HCT116 (cell line): Measurements from ENCODE around the gene NCAPG2. TPM values are rescaled to one million over a fixed set of nuclear protein-coding genes. Genes with fewer than 3 reads are reported as not detected.

Experiments used
- ATAC-seq: fragments of 200-7000 bp; cut with Tn5 transposase; 2 replicates; pipeline ENCODE4 v1.9.1; 2020; ENCODE audit warnings: mild to moderate bottlenecking, moderate library complexity
- BruUV-seq: library from RNA; stranded (reverse); fragments of 400-500 nt; replicated peaks from 2 replicates; lab custom pipeline; 2021; lab: Mats Ljungman, UMichigan
- CTCF ChIA-PET: fragments of 300-600 bp; sonication (Branson Sonifier 250); formaldehyde crosslinking; loops from one replicate; lab custom pipeline; 2021; ENCODE audit warnings: antibody characterized with exemption; lab: Charles Lee
- POLR2A ChIA-PET: fragments of 300-600, 350-600 bp; sonication (Branson Sonifier 250); formaldehyde crosslinking; loops from one replicate; lab custom pipeline; 2021; ENCODE audit warnings: antibody characterized with exemption; lab: Charles Lee
- RAD21 ChIA-PET, 2 experiments: fragments of 300-600 bp; sonication (Branson Sonifier 250); formaldehyde crosslinking; loops; one replicate each; lab custom pipeline; 2023; ENCODE audit warnings: low total read pairs in 2 of 2; ENCODE audit not compliant: uncharacterized antibody in 2 of 2, unreplicated experiment in 2 of 2, low non-redundant PET in 1 of 2; lab: Charles Lee
- DNase-seq: peaks from one replicate; pipeline ENCODE4 v3.0.0-alpha.2; 2010; ENCODE audit warnings: low read depth, low spot score
- H2AFZ ChIP-seq: fragments of 200-600 bp; shearing (Covaris generic), sonication (generic); 2 replicates; pipeline ENCODE4 v1.6.1; 2017; ENCODE audit warnings: low read depth, mixed run types, mixed read lengths, antibody characterized with exemption, low read length; ENCODE audit not compliant: poor library complexity, severe bottlenecking
- H3K27ac ChIP-seq: 2 replicates; pipeline ENCODE4 v1.5.1; 2012; ENCODE audit warnings: low read depth, low read length
- H3K27me3 ChIP-seq: fragments of 200-600 bp; sonication (generic); 2 replicates; pipeline ENCODE4 v1.6.1; 2016; ENCODE audit warnings: mixed run types, low read length, mixed read lengths; ENCODE audit not compliant: insufficient read depth
- H3K36me3 ChIP-seq, 2 experiments: fragments of 200-500 bp in 1 of 2; fragments of 200-600 bp in 1 of 2; sonication (Bioruptor generic) in 1 of 2; sonication (generic) in 1 of 2; 2 replicates each; pipeline versions ENCODE4 v1.5.1 to v1.6.1; 2014 to 2016; ENCODE audit warnings: low read length in 2 of 2, inconsistent platforms in 1 of 2, mixed read lengths in 1 of 2, mixed run types in 1 of 2; ENCODE audit not compliant: insufficient read depth in 2 of 2, control insufficient read depth in 1 of 2
- H3K4me1 ChIP-seq, 2 experiments: fragments of 200-600 bp in 1 of 2; sonication (generic) in 1 of 2; 2 replicates each; pipeline versions ENCODE4 v1.5.1 to v1.6.1; 2012 to 2017; ENCODE audit warnings: low read length in 2 of 2, inconsistent platforms in 1 of 2, mild to moderate bottlenecking in 1 of 2, mixed read lengths in 1 of 2, mixed run types in 1 of 2, moderate library complexity in 1 of 2; ENCODE audit not compliant: insufficient read depth in 2 of 2, control insufficient read depth in 1 of 2
- H3K4me2 ChIP-seq: fragments of 200-600 bp; sonication (generic); 2 replicates; pipeline ENCODE4 v1.6.1; 2017; ENCODE audit warnings: mixed run types, low read length, mixed read lengths
- H3K4me3 ChIP-seq, 2 experiments: fragments of 200-600 bp in 1 of 2; sonication (generic) in 1 of 2; replicated peaks in 1 of 2; 2 replicates each; pipeline ENCODE4 v1.5.1; 2011 to 2016; ENCODE audit warnings: low read length in 2 of 2, control low read depth in 1 of 2, low read depth in 1 of 2, mild to moderate bottlenecking in 1 of 2, mixed read lengths in 1 of 2, mixed run types in 1 of 2
- H3K79me2 ChIP-seq: fragments of 200-600 bp; sonication (generic); 2 replicates; pipeline ENCODE4 v1.6.1; 2017; ENCODE audit warnings: mild to moderate bottlenecking, mixed run types, low read length, moderate library complexity, mixed read lengths; ENCODE audit not compliant: insufficient read depth
- H3K9ac ChIP-seq: fragments of 200-600 bp; sonication (generic); 2 replicates; pipeline ENCODE4 v1.6.1; 2016; ENCODE audit warnings: low read length, mixed read lengths
- H3K9me2 ChIP-seq: fragments of 200-600 bp; sonication (generic), shearing (Covaris generic); 2 replicates; pipeline ENCODE4 v1.6.1; 2017; ENCODE audit warnings: mixed run types, mild to moderate bottlenecking, moderate library complexity; ENCODE audit not compliant: insufficient read depth
- H3K9me3 ChIP-seq, 2 experiments: fragments of 200-500 bp in 1 of 2; fragments of 200-600 bp in 1 of 2; sonication (Bioruptor generic) in 1 of 2; sonication (generic) in 1 of 2; 2 replicates each; pipeline ENCODE4 v1.6.1; 2014 to 2017; ENCODE audit warnings: low read length in 2 of 2, mixed read lengths in 2 of 2, inconsistent platforms in 1 of 2, low read depth in 1 of 2, mild to moderate bottlenecking in 1 of 2, mixed run types in 1 of 2, moderate library complexity in 1 of 2; ENCODE audit not compliant: control insufficient read depth in 1 of 2, insufficient read depth in 1 of 2
- H4K20me1 ChIP-seq: fragments of 200-600 bp; sonication (generic), shearing (Covaris generic); 2 replicates; pipeline ENCODE4 v1.6.1; 2017; ENCODE audit warnings: mixed run types, mild to moderate bottlenecking, moderate library complexity; ENCODE audit not compliant: insufficient read depth
- CBX3 ChIP-seq: IDR thresholded peaks from 2 replicates; pipeline ENCODE4 v1.6.1; 2012; ENCODE audit warnings: low read depth
- CEBPB ChIP-seq: IDR thresholded peaks from 2 replicates; pipeline ENCODE4 v1.6.1; 2012; ENCODE audit warnings: low read depth
- ELF1 ChIP-seq: IDR thresholded peaks from 2 replicates; pipeline ENCODE4 v1.6.1; 2012; ENCODE audit warnings: low read depth, borderline replicate concordance
- EZH2 ChIP-seq: fragments of 200-600 bp; sonication (generic); IDR thresholded peaks from 2 replicates; pipeline ENCODE4 v1.6.1; 2017; ENCODE audit warnings: antibody characterized with exemption, mixed run types
- FOSL1 ChIP-seq: IDR thresholded peaks from 2 replicates; pipeline ENCODE4 v1.6.1; 2012; ENCODE audit warnings: low read depth
- RAD21 ChIP-seq: IDR thresholded peaks from 2 replicates; pipeline ENCODE4 v1.6.1; 2012; ENCODE audit warnings: low read depth, mild to moderate bottlenecking
- SP1 ChIP-seq: IDR thresholded peaks from 2 replicates; pipeline ENCODE4 v1.6.1; 2012; ENCODE audit warnings: low read depth
- TCF7L2 ChIP-seq: IDR thresholded peaks from 2 replicates; pipeline ENCODE4 v1.7.0; 2011; ENCODE audit warnings: borderline replicate concordance, inconsistent platforms; ENCODE audit not compliant: insufficient read depth, insufficient read length; ENCODE audit errors: extremely low read depth
- YY1 ChIP-seq: IDR thresholded peaks from 2 replicates; pipeline ENCODE4 v1.6.1; 2011; ENCODE audit warnings: low read length, low read depth, moderate library complexity, mild to moderate bottlenecking; ENCODE audit not compliant: insufficient replicate concordance; ENCODE audit errors: extremely low read depth
- ZNF274 ChIP-seq: fragments of 200-500 bp; sonication (Bioruptor generic); IDR thresholded peaks from 2 replicates; pipeline ENCODE4 v1.6.1; 2014; ENCODE audit warnings: mild to moderate bottlenecking, low read depth, low read length, inconsistent platforms
- intact Hi-C: fragments of 100-400 bp; cut with micrococcal nuclease; formaldehyde crosslinking; loops from 2 replicates; pipeline ENCODE4 v1.10.0; 2022
- total RNA-seq: library from RNA; stranded (reverse); gene quantifications from one replicate; pipeline ENCODE4 v1.2.1, GENCODE V29; 2021; ENCODE audit not compliant: unreplicated experiment
- TF ChIP-seq, protein P1 (sequence below): IDR thresholded peaks from 2 replicates; pipeline ENCODE4 v1.6.1; 2012; ENCODE audit warnings: low read depth
- TF ChIP-seq, protein P2 (sequence below), 3 experiments: fragments of 200-600 bp in 1 of 3; sonication (generic) in 1 of 3; IDR thresholded peaks in 2 of 3; conservative IDR thresholded peaks in 1 of 3; 2 replicates each; pipeline ENCODE4 v1.5.1; 2012 to 2017; ENCODE audit warnings: low read depth in 2 of 3, low read length in 2 of 3, antibody characterized with exemption in 1 of 3, borderline replicate concordance in 1 of 3, control low read depth in 1 of 3, mild to moderate bottlenecking in 1 of 3, mixed read lengths in 1 of 3, mixed run types in 1 of 3, moderate library complexity in 1 of 3; ENCODE audit not compliant: insufficient read depth in 1 of 3
- TF ChIP-seq, protein P3 (sequence below): IDR thresholded peaks from 2 replicates; pipeline ENCODE4 v1.6.1; 2011; ENCODE audit warnings: mild to moderate bottlenecking, low read length, moderate library complexity; ENCODE audit not compliant: insufficient replicate concordance; ENCODE audit errors: extremely low read depth

Gene NCAPG2
- total RNA-seq, 1 experiment from 2014 or later, result 73.1 TPM

DNA sequence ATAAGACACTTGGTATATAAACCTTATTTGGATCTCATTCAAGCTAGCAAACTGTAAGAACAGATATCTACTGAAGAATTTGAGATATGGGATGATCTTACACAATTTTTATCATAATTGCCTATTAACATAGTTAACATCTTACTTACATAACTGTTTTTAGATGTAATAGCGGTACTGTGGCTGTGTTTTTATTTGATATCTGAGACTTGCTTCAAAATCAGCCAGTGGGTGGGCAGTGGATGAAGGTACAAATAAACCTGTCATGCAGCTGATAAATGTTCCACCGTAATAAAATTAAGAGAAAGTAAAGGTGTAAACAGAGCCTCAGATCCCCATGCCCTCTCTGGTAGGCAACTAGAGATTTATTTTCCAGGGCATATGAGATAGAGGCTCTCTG, 88.6 kb downstream of the NCAPG2 start:
- ChIA-PET RAD21 (no interaction called here), CTCF (no interaction called here), POLR2A (no interaction called here)
- DNase-seq, result no peak
- TF ChIP-seq, protein P1, sequence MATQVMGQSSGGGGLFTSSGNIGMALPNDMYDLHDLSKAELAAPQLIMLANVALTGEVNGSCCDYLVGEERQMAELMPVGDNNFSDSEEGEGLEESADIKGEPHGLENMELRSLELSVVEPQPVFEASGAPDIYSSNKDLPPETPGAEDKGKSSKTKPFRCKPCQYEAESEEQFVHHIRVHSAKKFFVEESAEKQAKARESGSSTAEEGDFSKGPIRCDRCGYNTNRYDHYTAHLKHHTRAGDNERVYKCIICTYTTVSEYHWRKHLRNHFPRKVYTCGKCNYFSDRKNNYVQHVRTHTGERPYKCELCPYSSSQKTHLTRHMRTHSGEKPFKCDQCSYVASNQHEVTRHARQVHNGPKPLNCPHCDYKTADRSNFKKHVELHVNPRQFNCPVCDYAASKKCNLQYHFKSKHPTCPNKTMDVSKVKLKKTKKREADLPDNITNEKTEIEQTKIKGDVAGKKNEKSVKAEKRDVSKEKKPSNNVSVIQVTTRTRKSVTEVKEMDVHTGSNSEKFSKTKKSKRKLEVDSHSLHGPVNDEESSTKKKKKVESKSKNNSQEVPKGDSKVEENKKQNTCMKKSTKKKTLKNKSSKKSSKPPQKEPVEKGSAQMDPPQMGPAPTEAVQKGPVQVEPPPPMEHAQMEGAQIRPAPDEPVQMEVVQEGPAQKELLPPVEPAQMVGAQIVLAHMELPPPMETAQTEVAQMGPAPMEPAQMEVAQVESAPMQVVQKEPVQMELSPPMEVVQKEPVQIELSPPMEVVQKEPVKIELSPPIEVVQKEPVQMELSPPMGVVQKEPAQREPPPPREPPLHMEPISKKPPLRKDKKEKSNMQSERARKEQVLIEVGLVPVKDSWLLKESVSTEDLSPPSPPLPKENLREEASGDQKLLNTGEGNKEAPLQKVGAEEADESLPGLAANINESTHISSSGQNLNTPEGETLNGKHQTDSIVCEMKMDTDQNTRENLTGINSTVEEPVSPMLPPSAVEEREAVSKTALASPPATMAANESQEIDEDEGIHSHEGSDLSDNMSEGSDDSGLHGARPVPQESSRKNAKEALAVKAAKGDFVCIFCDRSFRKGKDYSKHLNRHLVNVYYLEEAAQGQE, result no peak
- no peak for TF ChIP-seq FOSL1
- no peak for ATAC-seq
- Histone ChIP-seq H3K9me2 (no peaks in the 10 kb centered on the region), H3K9ac (no peak overlapping the region), H3K27me3 (no peaks in the 10 kb centered on the region), H3K4me1 (no peaks in the 10 kb centered on the region), H2AFZ (no peak overlapping the region), H3K27ac (no peak overlapping the region), H3K9me3 (no peaks in the 10 kb centered on the region), H3K79me2 (no peaks in the 10 kb centered on the region), H3K4me3 (no peak overlapping the region), H4K20me1 (no peaks in the 10 kb centered on the region), H3K36me3 (no peaks in the 10 kb centered on the region; a peak in 1 of 4 replicates), H3K4me2 (no peak overlapping the region)
- BruUV-seq, result no TSS peak
- intact Hi-C loops, result no loop called here

DNA sequence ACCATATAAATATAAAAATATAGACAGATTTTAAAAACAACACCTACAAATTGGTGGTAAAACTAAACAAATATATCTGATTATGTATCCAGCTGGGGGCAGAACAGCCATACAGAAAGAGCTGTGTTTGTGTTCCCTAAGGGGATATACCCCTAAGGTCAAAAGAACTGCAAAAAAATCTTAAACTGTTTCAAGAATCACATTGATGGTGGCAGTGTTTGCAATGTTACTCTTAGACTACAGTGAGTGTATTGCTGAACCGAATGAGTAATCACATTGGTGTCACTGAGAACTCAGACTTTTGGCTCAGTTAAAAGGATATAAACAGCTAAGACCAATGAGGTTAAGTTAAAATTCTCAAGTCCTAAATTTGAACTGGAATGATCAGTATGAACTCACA, 89.9 kb downstream of the NCAPG2 start:
- intact Hi-C loops, result no loop called here
- RAD21 ChIA-PET, result no interaction called here
- no peaks in the 10 kb centered on the region; a peak in 2 of 4 replicates for H3K36me3 ChIP-seq
- H3K9ac ChIP-seq, result no peak overlapping the region
- POLR2A ChIA-PET, result no interaction called here
- H3K4me3 ChIP-seq, result no peak overlapping the region
- H2AFZ ChIP-seq, result no peak overlapping the region
- H3K79me2 ChIP-seq, result no peaks in the 10 kb centered on the region
- no peaks in the 10 kb centered on the region for H3K4me1 ChIP-seq
- no peaks in the 10 kb centered on the region for H3K9me2 ChIP-seq
- no peak for DNase-seq
- no peak overlapping the region for H3K4me2 ChIP-seq
- no peaks in the 10 kb centered on the region for H3K9me3 ChIP-seq
- H3K27me3 ChIP-seq, result no peaks in the 10 kb centered on the region
- H3K27ac ChIP-seq, result no peak overlapping the region
- ATAC-seq, result no peak
- no TSS peak for BruUV-seq
- H4K20me1 ChIP-seq, result no peaks in the 10 kb centered on the region
- CTCF ChIA-PET, result no interaction called here
- TF ChIP-seq RAD21 (no peak), TCF7L2 (no peak), CEBPB (no peak), EZH2 (no peak), SP1 (no peak), YY1 (no peak), ZNF274 (no peak), ELF1 (no peak), CBX3 (no peak)
- TF ChIP-seq, protein P2, sequence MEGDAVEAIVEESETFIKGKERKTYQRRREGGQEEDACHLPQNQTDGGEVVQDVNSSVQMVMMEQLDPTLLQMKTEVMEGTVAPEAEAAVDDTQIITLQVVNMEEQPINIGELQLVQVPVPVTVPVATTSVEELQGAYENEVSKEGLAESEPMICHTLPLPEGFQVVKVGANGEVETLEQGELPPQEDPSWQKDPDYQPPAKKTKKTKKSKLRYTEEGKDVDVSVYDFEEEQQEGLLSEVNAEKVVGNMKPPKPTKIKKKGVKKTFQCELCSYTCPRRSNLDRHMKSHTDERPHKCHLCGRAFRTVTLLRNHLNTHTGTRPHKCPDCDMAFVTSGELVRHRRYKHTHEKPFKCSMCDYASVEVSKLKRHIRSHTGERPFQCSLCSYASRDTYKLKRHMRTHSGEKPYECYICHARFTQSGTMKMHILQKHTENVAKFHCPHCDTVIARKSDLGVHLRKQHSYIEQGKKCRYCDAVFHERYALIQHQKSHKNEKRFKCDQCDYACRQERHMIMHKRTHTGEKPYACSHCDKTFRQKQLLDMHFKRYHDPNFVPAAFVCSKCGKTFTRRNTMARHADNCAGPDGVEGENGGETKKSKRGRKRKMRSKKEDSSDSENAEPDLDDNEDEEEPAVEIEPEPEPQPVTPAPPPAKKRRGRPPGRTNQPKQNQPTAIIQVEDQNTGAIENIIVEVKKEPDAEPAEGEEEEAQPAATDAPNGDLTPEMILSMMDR (IDR thresholded peaks at IDR 0.05 in 2 of 3, conservative IDR thresholded peaks at IDR 0.05 in 1 of 3; ENCODE audit: borderline replicate concordance in 1 of 3, insufficient read depth in 1 of 3, low read depth in 2 of 3, low read length in 2 of 3), result no peak
- TF ChIP-seq, protein P3, sequence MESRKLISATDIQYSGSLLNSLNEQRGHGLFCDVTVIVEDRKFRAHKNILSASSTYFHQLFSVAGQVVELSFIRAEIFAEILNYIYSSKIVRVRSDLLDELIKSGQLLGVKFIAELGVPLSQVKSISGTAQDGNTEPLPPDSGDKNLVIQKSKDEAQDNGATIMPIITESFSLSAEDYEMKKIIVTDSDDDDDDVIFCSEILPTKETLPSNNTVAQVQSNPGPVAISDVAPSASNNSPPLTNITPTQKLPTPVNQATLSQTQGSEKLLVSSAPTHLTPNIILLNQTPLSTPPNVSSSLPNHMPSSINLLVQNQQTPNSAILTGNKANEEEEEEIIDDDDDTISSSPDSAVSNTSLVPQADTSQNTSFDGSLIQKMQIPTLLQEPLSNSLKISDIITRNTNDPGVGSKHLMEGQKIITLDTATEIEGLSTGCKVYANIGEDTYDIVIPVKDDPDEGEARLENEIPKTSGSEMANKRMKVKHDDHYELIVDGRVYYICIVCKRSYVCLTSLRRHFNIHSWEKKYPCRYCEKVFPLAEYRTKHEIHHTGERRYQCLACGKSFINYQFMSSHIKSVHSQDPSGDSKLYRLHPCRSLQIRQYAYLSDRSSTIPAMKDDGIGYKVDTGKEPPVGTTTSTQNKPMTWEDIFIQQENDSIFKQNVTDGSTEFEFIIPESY, result no peak
